PFSK-1 (cell line): ENCODE data around the gene TUBB6.

ENCODE experiments used
- FOXP2 ChIP-seq: optimal IDR thresholded peaks from 2 replicates; pipeline ENCODE3; 2011; ENCODE audit warnings: borderline replicate concordance, control low read depth, inconsistent platforms; ENCODE audit not compliant: insufficient read depth; ENCODE audit errors: extremely low read length, extremely low read depth
- POLR2AphosphoS5 ChIP-seq: IDR thresholded peaks from 2 replicates; pipeline ENCODE4 v1.6.1; 2012; ENCODE audit warnings: low read depth, mild to moderate bottlenecking, control low read depth, low read length, moderate library complexity
- REST ChIP-seq, 2 experiments: IDR thresholded peaks; 2 replicates each; pipeline versions ENCODE4 v1.6.1 to v1.8.0; 2011 to 2012; ENCODE audit warnings: low read depth in 2 of 2, low read length in 2 of 2, control low read depth in 1 of 2, inconsistent platforms in 1 of 2, mild to moderate bottlenecking in 1 of 2, moderate library complexity in 1 of 2; ENCODE audit not compliant: insufficient read depth in 1 of 2
- SIN3A ChIP-seq: IDR thresholded peaks from 2 replicates; pipeline ENCODE4 v1.6.1; 2012; ENCODE audit warnings: mild to moderate bottlenecking, low read length, moderate library complexity, borderline replicate concordance; ENCODE audit not compliant: insufficient read depth
- TAF1 ChIP-seq: IDR thresholded peaks from 2 replicates; pipeline ENCODE4 v1.6.1; 2012; ENCODE audit warnings: low read length, control low read depth, borderline replicate concordance; ENCODE audit not compliant: insufficient read depth

Gene TUBB6

GRCh38 chr18:12304351-12305210, 3.5 kb upstream of the TUBB6 start:
- TF ChIP-seq FOXP2 (no peak), TAF1 (no peak), POLR2AphosphoS5 (no peak), REST (IDR thresholded peaks at IDR 0.05; ENCODE audit: insufficient read depth in 1 of 2, low read depth in 2 of 2, low read length in 2 of 2) (no peak), SIN3A (no peak)

DNA sequence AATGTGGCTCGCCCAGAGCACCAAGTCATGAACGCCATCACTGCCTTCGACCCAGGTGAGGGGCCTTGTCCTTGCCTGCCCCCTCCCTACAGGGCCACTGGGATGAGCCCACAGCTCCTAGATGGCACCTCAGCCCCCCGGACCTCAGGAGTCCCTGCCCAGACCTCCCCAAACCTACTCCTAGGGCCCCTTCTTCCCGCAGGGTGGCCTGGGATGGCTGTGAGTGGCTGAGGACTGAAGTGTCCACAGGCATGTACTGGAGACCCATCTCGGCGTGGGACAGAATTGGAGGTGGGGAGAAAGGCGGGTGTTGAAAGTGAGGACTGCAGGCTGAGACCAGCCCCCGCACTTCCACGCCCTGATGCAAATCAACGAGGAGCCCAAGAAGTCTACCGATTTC, 2.8 kb upstream of the TUBB6 start:
- no peak for TF ChIP-seq POLR2AphosphoS5
- no peak for TF ChIP-seq SIN3A
- TF ChIP-seq FOXP2, result no peak
- TF ChIP-seq REST (IDR thresholded peaks at IDR 0.05; ENCODE audit: insufficient read depth in 1 of 2, low read depth in 2 of 2, low read length in 2 of 2), result no peak
- TF ChIP-seq TAF1, result no peak

DNA sequence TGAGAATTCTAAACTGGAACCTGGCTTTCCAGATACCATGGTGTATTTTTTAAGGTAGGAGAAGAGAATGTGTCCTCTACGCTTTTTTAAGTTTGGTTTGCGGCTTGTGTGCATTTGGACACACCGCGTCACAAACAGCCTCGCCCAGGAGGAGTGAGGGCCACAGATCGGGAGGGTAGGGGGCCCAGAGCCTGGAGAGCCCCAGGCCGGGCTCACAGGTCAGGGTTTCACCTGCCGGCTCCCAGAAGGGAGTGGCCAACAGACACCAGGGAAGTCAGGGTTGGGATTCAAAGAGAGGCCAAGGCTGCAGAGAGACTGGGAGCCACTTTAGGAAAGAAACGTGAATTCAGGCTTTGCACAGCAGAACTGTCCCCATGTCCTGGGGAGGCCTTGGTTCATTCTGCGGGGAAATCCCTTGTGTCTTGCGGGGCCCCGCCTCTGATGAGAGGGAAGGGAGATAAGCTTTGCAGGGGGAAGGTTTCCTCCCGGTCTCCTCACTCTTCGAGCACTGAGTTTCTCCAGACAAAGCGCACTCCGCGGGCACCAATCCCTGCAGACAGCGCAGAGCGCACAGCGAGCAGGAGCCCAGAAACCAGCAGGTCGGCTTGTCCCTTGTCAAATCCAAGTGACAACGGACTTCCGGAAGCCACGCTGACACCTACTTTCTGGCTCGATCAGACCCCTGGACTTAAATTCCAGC, 2.0 kb upstream of the TUBB6 start:
- TF ChIP-seq POLR2AphosphoS5, result no peak
- TF ChIP-seq TAF1, result no peak
- no peak for TF ChIP-seq FOXP2
- TF ChIP-seq SIN3A, result no peak
- TF ChIP-seq REST (IDR thresholded peaks at IDR 0.05; ENCODE audit: insufficient read depth in 1 of 2, low read depth in 2 of 2, low read length in 2 of 2), result no peak

DNA sequence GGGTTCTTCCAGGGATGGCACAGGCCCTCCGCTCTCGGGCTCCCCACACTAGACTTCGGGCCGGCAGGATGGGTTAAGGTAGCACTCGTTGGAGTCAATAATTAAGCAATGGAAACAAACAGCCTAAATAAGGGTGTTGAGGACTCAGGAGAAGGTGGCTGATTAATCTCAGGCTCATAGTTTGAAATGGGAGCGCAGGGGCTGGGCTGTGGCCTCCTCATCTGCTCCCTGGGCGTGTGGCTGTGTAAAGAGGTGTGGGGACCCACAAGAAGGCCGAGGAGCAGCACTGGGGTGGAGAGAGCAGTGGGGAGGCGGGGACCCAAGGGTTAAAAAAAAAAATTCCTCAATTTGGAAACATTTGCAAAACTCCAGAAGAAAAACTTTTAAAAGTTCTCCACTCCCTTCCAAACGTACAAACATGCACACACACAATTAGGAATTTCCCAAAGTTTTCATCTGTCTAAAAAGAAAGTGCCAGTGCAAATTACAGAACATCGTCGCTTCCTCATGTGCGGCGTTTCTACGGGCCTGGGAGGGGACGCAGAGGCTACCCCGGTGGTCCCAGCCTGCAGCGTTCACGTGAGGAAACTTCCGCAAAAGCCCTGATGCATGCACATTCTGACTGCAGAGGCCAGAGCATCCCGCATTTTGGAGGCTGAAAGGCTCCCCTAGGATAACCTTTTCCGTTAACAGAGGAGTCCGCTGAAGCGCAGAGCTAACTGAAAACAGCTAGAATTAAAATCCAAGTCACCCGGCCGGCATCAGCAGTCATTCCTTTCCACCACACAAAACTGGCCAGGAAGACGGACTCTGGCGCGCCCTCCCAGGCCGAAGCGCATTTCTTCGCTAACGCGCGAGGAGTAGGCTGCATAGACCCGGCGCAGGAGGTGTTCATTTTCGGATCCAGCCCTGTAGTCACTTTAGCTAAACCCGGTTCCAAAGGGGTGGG, 1.0 kb upstream of the TUBB6 start:
- no peak for TF ChIP-seq TAF1
- TF ChIP-seq FOXP2, result no peak
- TF ChIP-seq POLR2AphosphoS5, result no peak
- no peak for TF ChIP-seq REST (IDR thresholded peaks at IDR 0.05; ENCODE audit: insufficient read depth in 1 of 2, low read depth in 2 of 2, low read length in 2 of 2)
- TF ChIP-seq SIN3A, result no peak
